AML-193 (cell line): ENCODE measurements around the gene GNG12.

ENCODE experiments used
- DNase-seq, 2 experiments: peaks; one replicate each; lab custom pipeline; 2025; lab: John Stamatoyannopoulos, UW

The GNG12 gene

GRCh38 chr1:67784545-67785186 is 48.6 kb downstream of the GNG12 start:
- no peak for DNase-seq

- DNase-seq: no peak
Measured at GRCh38 chr1:67780637-67781036, 52.6 kb downstream of the GNG12 start.

- no peak for DNase-seq
Measured at GRCh38 chr1:67777440-67777839, 55.8 kb downstream of the GNG12 start.

- DNase-seq: no peak
Measured at GRCh38 chr1:67777016-67777415, 56.3 kb downstream of the GNG12 start.

GRCh38 chr1:67773462-67773861 is 59.8 kb downstream of the GNG12 start:
- DNase-seq: no peak

GRCh38 chr1:67771749-67772148 is 61.5 kb downstream of the GNG12 start:
- DNase-seq: no peak

GRCh38 chr1:67771152-67771551 is 62.1 kb downstream of the GNG12 start:
- DNase-seq: no peak

GRCh38 chr1:67769633-67770256 is 63.5 kb downstream of the GNG12 start:
- DNase-seq: no peak

- no peak for DNase-seq
Measured at GRCh38 chr1:67768480-67768879, 64.8 kb downstream of the GNG12 start.

GRCh38 chr1:67767103-67767782 is 66.0 kb downstream of the GNG12 start:
- DNase-seq: no peak

GRCh38 chr1:67766141-67766978 is 66.9 kb downstream of the GNG12 start:
- peak; percentile 11 to 27 for DNase-seq

- no peak for DNase-seq
Measured at GRCh38 chr1:67764633-67765032, 68.6 kb downstream of the GNG12 start.

GRCh38 chr1:67761730-67762129 is 71.5 kb downstream of the GNG12 start:
- DNase-seq: no peak

- DNase-seq: no peak
Measured at GRCh38 chr1:67761091-67761490, 72.2 kb downstream of the GNG12 start.

GRCh38 chr1:67760030-67760821 is 73.0 kb downstream of the GNG12 start:
- DNase-seq: peak; percentile 6 to 13

- DNase-seq: no peak
Measured at GRCh38 chr1:67759692-67760029, 73.6 kb downstream of the GNG12 start.

GRCh38 chr1:67759066-67759465 is 74.2 kb downstream of the GNG12 start:
- DNase-seq: no peak

- no peak for DNase-seq
Measured at GRCh38 chr1:67755619-67756018, 77.6 kb downstream of the GNG12 start.

- DNase-seq: no peak
Measured at GRCh38 chr1:67755160-67755559, 78.1 kb downstream of the GNG12 start.

- no peak for DNase-seq
Measured at GRCh38 chr1:67754526-67754920, 78.7 kb downstream of the GNG12 start.

- DNase-seq: no peak
Measured at GRCh38 chr1:67753776-67754525, 79.3 kb downstream of the GNG12 start.
